ENCODE results near the gene PES1.
"Not testable (repeated sequence)": the region's sequence is repeated elsewhere in the genome, so short reads cannot be mapped to it uniquely, and the experiment has no call there.

Gene PES1

DNA sequence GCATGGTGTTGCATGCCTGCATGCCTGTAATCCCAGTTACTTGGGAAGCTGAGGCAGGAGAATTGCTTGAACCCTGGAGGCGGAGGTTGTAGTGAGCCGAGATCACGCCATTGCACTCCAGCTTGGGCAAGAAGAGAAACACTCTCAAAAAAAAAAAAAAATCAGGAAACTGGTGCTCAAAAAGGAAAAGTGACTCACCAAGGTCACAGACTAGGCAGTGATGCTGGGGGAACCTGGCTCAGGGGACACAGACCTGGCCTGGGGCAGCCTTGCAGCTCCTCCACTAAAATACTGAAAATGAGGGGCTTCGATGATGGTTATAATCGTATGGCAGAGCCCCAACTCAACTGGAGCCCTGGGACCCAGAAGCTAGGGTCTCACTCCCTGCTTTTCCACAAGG lies 35.8 kb upstream of the PES1 start:
- H3K27ac ChIP-seq (ENCODE audit: low read depth, low read length): no peak overlapping the region

DNA sequence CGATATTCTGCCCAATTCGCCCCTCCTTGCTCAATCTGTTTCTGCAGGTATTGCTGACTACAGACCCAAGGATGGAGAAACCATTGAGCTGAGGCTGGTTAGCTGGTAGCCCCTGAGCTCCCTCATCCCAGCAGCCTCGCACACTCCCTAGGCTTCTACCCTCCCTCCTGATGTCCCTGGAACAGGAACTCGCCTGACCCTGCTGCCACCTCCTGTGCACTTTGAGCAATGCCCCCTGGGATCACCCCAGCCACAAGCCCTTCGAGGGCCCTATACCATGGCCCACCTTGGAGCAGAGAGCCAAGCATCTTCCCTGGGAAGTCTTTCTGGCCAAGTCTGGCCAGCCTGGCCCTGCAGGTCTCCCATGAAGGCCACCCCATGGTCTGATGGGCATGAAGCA lies 34.7 kb upstream of the PES1 start:
- no peak overlapping the region for H3K4me3 ChIP-seq (ENCODE audit: low read depth, low read length)
- no peaks in the 10 kb centered on the region for H3K36me3 ChIP-seq (ENCODE audit: insufficient read depth, low read length)
- no peaks in the 10 kb centered on the region for H3K27me3 ChIP-seq (ENCODE audit: insufficient read depth, low read length)
- H3K79me2 ChIP-seq (ENCODE audit: control insufficient read depth, insufficient read depth, low read length, unreplicated experiment): no peaks in the 10 kb centered on the region
- H3K27ac ChIP-seq (ENCODE audit: low read depth, low read length): no peak overlapping the region
- H2AFZ ChIP-seq (ENCODE audit: low read length, unreplicated experiment): no peak overlapping the region
- H3K4me1 ChIP-seq (ENCODE audit: control insufficient read depth, insufficient read depth, low read length, unreplicated experiment): no peaks in the 10 kb centered on the region

More for the DNA sequence above, 35.8 kb upstream of the PES1 start:
- Histone ChIP-seq H3K79me2 (ENCODE audit: control insufficient read depth, insufficient read depth, low read length, unreplicated experiment) (no peaks in the 10 kb centered on the region), H3K4me1 (ENCODE audit: control insufficient read depth, insufficient read depth, low read length, unreplicated experiment) (no peaks in the 10 kb centered on the region), H3K36me3 (ENCODE audit: insufficient read depth, low read length) (no peaks in the 10 kb centered on the region), H3K4me3 (ENCODE audit: low read depth, low read length) (no peak overlapping the region), H2AFZ (ENCODE audit: low read length, unreplicated experiment) (no peak overlapping the region), H3K27me3 (ENCODE audit: insufficient read depth, low read length) (no peaks in the 10 kb centered on the region)

DNA sequence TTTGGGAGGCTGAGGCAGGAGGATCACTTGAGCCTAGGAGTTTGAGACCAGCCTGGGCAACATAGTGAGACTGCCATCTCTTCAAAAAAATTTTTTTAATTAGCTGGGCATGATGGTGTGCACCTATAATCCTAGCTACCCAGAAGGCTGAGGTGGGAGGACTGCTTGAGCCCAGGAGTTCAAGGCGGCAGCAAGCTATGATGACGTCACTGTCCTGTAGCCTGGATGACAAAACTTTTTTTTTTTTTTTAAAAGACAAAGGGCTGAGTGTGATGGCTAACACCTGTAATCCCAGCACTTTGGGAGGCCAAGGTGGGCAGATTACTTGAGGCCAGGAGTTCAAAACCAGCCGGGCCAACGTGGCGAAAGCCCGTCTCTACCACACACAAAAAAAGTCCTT lies 28.2 kb upstream of the PES1 start:
- not testable (repeated sequence) for H3K79me2 ChIP-seq (ENCODE audit: control insufficient read depth, insufficient read depth, low read length, unreplicated experiment)

DNA sequence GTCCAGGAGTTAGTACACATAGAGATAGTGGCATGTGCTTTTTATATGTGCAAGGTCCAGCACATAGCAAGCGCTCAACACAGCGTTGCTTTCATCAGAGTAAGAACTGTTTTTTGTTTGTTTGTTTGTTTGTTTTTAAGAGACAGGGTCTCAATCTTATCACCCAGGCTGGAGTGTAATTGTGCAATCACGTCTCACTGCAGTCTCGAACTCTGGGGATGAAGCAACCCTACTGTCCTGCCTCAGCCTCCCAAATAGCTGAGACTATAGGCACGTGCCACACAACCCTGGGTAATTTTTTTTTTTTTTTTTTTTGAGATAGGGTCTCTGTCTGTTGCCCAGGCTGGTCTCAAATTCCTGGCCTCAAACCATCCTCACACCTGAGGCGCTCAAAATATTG lies 26.1 kb upstream of the PES1 start:
- Histone ChIP-seq H3K27ac (ENCODE audit: low read depth, low read length) (no peak overlapping the region), H3K4me3 (ENCODE audit: low read depth, low read length) (no peak overlapping the region), H2AFZ (ENCODE audit: low read length, unreplicated experiment) (no peak overlapping the region), H3K79me2 (ENCODE audit: control insufficient read depth, insufficient read depth, low read length, unreplicated experiment) (no peaks in the 10 kb centered on the region), H3K36me3 (ENCODE audit: insufficient read depth, low read length) (no peaks in the 10 kb centered on the region), H3K27me3 (ENCODE audit: insufficient read depth, low read length) (no peaks in the 10 kb centered on the region), H3K4me1 (ENCODE audit: control insufficient read depth, insufficient read depth, low read length, unreplicated experiment) (no peaks in the 10 kb centered on the region)

More for the DNA sequence above, 28.2 kb upstream of the PES1 start:
- not testable (repeated sequence) for H3K4me1 ChIP-seq (ENCODE audit: control insufficient read depth, insufficient read depth, low read length, unreplicated experiment); H3K4me3 ChIP-seq (ENCODE audit: low read depth, low read length); H2AFZ ChIP-seq (ENCODE audit: low read length, unreplicated experiment); H3K27me3 ChIP-seq (ENCODE audit: insufficient read depth, low read length); H3K27ac ChIP-seq (ENCODE audit: low read depth, low read length); H3K36me3 ChIP-seq (ENCODE audit: insufficient read depth, low read length)

DNA sequence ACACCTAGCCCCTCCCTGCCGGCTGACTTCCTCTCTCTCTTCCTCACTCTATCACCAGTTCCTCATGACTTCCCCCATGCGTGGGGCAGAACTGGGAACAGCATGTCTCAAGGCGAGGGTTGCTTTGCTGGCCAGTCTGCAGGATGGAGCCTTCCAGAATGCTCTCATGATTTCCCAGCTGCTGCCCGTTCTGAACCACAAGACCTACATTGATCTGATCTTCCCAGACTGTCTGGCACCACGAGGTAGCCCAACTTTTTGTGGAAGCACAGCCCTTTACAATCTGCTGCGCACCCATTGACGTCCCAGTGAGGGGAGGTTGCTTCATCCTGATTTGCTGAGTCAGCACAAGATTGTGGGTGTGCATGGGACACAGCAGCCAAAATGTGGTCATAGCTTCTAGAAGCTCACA lies 23.8 kb upstream of the PES1 start:
- no peak overlapping the region for H3K4me3 ChIP-seq (ENCODE audit: low read depth, low read length)
- no peak overlapping the region for H2AFZ ChIP-seq (ENCODE audit: low read length, unreplicated experiment)
- H3K27ac ChIP-seq (ENCODE audit: low read depth, low read length): no peak overlapping the region
- H3K27me3 ChIP-seq (ENCODE audit: insufficient read depth, low read length): no peaks in the 10 kb centered on the region
- no peaks in the 10 kb centered on the region for H3K79me2 ChIP-seq (ENCODE audit: control insufficient read depth, insufficient read depth, low read length, unreplicated experiment)
- no peaks in the 10 kb centered on the region for H3K36me3 ChIP-seq (ENCODE audit: insufficient read depth, low read length)
- H3K4me1 ChIP-seq (ENCODE audit: control insufficient read depth, insufficient read depth, low read length, unreplicated experiment): no peaks in the 10 kb centered on the region

DNA sequence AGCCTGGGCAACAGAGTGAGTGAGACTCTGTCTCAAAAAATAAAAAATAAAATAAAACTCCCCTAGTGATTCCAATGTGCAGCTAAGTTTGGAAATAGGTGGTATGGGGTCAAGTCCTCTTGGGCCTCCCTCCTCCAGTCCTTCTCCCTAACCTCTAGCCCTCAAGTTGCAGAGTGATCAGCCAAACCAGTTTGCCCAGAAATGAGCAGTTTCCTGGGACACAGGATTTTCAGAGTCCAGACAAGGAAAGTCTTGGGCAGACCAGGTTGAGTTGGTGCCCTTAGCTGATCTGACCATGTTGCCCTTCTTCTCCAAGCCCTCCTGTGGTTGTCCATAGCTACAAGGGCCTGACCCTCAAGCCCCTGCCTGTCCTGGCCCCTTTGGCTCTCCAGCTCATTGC lies 23.2 kb upstream of the PES1 start:
- Histone ChIP-seq H3K36me3 (ENCODE audit: insufficient read depth, low read length) (no peaks in the 10 kb centered on the region), H2AFZ (ENCODE audit: low read length, unreplicated experiment) (no peak overlapping the region), H3K4me3 (ENCODE audit: low read depth, low read length) (no peak overlapping the region), H3K27ac (ENCODE audit: low read depth, low read length) (no peak overlapping the region), H3K4me1 (ENCODE audit: control insufficient read depth, insufficient read depth, low read length, unreplicated experiment) (peaks cover 6% of the 10 kb centered on the region), H3K79me2 (ENCODE audit: control insufficient read depth, insufficient read depth, low read length, unreplicated experiment) (no peaks in the 10 kb centered on the region), H3K27me3 (ENCODE audit: insufficient read depth, low read length) (no peaks in the 10 kb centered on the region)

DNA sequence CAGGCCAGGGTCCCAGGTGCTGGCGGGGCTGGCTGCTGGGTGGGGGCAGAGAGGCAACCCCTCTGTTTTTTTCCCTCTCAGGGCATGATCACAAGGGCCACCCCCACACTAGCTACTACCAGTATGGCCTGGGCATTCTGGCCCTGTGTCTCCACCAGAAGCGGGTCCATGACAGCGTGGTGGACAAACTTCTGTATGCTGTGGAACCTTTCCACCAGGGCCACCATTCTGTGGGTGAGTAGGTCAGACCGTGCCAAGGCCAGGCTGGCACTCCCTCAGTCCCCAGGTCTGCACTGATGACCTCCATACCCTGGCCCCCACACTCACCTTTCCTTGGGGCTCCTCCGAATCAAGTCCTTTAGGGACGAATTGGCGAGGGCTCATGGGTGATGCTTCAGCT lies 22.6 kb upstream of the PES1 start:
- no peaks in the 10 kb centered on the region for H3K36me3 ChIP-seq (ENCODE audit: insufficient read depth, low read length)
- peaks cover 12% of the 10 kb centered on the region for H3K4me1 ChIP-seq (ENCODE audit: control insufficient read depth, insufficient read depth, low read length, unreplicated experiment)

DNA sequence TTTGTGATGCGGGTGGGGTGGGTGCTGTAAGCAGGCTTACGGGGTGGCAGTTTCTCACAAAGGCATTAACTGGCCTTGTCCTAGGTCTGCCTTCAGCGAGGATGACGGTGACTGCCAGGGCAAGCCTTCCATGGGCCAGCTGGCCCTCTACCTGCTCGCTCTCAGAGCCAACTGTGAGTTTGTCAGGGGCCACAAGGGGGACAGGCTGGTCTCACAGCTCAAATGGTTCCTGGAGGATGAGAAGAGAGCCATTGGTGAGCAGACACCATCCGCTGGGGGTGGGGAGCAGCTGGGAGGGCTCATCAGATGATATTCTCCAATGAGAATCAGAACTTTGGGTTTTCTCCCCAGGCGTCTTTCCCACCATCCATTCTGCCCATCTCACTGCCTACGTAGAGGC lies 21.1 kb upstream of the PES1 start:
- Histone ChIP-seq H3K27ac (ENCODE audit: low read depth, low read length) (no peak overlapping the region), H3K79me2 (ENCODE audit: control insufficient read depth, insufficient read depth, low read length, unreplicated experiment) (no peaks in the 10 kb centered on the region), H3K4me3 (ENCODE audit: low read depth, low read length) (no peak overlapping the region), H3K36me3 (ENCODE audit: insufficient read depth, low read length) (no peaks in the 10 kb centered on the region), H3K4me1 (ENCODE audit: control insufficient read depth, insufficient read depth, low read length, unreplicated experiment) (peaks cover 24% of the 10 kb centered on the region), H3K27me3 (ENCODE audit: insufficient read depth, low read length) (no peaks in the 10 kb centered on the region), H2AFZ (ENCODE audit: low read length, unreplicated experiment) (no peak overlapping the region)

More for the DNA sequence above, 22.6 kb upstream of the PES1 start:
- H2AFZ ChIP-seq (ENCODE audit: low read length, unreplicated experiment): no peak overlapping the region
- no peaks in the 10 kb centered on the region for H3K27me3 ChIP-seq (ENCODE audit: insufficient read depth, low read length)
- no peaks in the 10 kb centered on the region for H3K79me2 ChIP-seq (ENCODE audit: control insufficient read depth, insufficient read depth, low read length, unreplicated experiment)
- no peak overlapping the region for H3K27ac ChIP-seq (ENCODE audit: low read depth, low read length)
- H3K4me3 ChIP-seq (ENCODE audit: low read depth, low read length): no peak overlapping the region

DNA sequence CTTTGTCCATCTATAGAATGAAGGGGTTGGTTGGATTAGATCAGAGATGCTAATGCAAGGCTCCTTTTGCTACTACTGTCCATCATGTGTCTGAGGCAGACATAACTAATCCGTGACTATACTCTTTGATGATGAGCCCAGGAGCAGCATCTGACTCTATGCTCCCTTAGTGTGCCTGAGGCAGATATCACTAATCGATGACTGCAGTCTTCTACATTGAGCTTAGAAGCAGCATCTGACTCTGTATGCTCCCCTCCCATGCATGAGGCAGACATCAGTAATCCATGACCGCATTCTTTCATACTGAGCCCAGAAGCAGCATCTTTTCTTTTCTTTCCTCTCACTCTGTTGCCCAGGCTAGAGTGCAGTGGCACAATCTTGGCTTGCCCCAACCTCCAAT lies 19.5 kb upstream of the PES1 start:
- no peaks in the 10 kb centered on the region for H3K36me3 ChIP-seq (ENCODE audit: insufficient read depth, low read length)

DNA sequence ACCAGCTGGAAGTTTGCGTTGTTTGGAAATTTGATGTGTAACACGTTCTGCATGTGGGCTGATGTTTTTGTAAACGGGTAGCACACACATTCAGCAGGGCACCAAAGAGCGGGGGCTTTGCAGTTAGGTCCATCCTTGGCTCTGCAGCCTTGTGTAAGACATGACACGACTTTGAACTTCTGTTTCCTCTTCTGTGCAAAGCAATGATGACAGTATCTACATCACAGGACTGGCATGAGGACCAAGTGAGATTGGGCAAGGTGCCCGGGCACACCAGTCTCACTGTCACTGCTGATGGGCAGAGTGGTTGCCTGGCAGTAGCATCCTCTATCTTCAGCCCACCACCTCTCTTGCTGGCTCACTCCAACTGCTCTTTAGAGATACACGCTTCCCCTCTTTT lies 18.6 kb upstream of the PES1 start:
- Histone ChIP-seq H2AFZ (ENCODE audit: low read length, unreplicated experiment) (no peak overlapping the region), H3K4me3 (ENCODE audit: low read depth, low read length) (no peak overlapping the region), H3K27me3 (ENCODE audit: insufficient read depth, low read length) (no peaks in the 10 kb centered on the region), H3K27ac (ENCODE audit: low read depth, low read length) (no peak overlapping the region), H3K79me2 (ENCODE audit: control insufficient read depth, insufficient read depth, low read length, unreplicated experiment) (peaks cover 3% of the 10 kb centered on the region), H3K4me1 (ENCODE audit: control insufficient read depth, insufficient read depth, low read length, unreplicated experiment) (peaks cover 33% of the 10 kb centered on the region), H3K36me3 (ENCODE audit: insufficient read depth, low read length) (no peaks in the 10 kb centered on the region)

More for the DNA sequence above, 19.5 kb upstream of the PES1 start:
- peaks cover 3% of the 10 kb centered on the region for H3K79me2 ChIP-seq (ENCODE audit: control insufficient read depth, insufficient read depth, low read length, unreplicated experiment)
- H2AFZ ChIP-seq (ENCODE audit: low read length, unreplicated experiment): no peak overlapping the region
- H3K27ac ChIP-seq (ENCODE audit: low read depth, low read length): no peak overlapping the region
- no peaks in the 10 kb centered on the region for H3K27me3 ChIP-seq (ENCODE audit: insufficient read depth, low read length)
- H3K4me3 ChIP-seq (ENCODE audit: low read depth, low read length): no peak overlapping the region
- peaks cover 30% of the 10 kb centered on the region for H3K4me1 ChIP-seq (ENCODE audit: control insufficient read depth, insufficient read depth, low read length, unreplicated experiment)

DNA sequence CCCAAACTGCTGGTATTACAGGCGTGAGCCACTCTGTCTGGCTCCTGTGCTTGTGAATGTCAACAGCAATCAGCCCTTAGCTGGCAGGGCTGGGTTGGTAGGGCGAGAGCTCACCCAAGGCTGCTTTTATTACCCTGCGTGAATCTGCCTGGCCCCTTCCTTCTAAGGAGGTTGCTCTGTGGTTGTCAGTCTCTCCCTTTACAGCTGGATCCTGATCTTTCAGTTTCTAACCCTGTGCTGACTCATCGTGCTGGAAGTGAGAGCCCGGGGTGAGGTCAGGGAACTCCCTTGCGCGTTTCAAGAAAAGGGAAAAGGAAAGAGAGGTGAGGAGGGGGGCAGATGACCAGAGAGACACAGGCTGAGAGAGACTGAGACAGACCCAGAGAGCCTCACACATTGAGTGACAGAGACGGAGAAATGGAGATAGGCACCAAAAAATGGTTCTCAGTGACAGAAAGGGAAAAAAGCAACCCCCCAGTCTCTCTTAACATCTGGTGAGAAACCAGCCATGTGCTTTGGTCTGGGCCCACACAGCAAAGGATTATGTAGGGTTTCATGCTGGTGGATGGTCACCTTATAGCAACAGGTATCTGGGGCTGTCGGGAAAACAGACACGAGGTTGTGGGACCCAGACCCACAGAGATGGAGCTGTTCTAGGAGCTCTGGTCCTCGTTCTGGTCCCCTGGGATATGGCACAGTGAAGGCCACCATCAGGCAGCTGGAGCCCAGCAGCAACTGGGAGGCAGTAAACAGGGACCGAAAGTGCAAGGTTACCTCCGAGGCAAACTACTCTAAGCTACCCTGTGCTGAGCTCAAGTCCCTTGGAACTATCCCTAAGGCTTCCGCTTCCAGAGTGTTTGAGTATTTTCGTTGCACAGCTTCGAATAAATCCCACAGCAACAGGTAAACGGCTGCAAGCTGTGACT lies 17.8 kb upstream of the PES1 start:
- Histone ChIP-seq H3K4me1 (ENCODE audit: control insufficient read depth, insufficient read depth, low read length, unreplicated experiment) (peaks cover 33% of the 10 kb centered on the region), H3K27ac (ENCODE audit: low read depth, low read length) (peak overlapping the region; percentile 84), H2AFZ (ENCODE audit: low read length, unreplicated experiment) (peak overlapping the region; percentile 50), H3K27me3 (ENCODE audit: insufficient read depth, low read length) (no peaks in the 10 kb centered on the region), H3K79me2 (ENCODE audit: control insufficient read depth, insufficient read depth, low read length, unreplicated experiment) (peaks cover 3% of the 10 kb centered on the region), H3K36me3 (ENCODE audit: insufficient read depth, low read length) (no peaks in the 10 kb centered on the region), H3K4me3 (ENCODE audit: low read depth, low read length) (peak overlapping the region; percentile 21; the same call in 1 of the 2 replicates)
